Measurements from ENCODE around the gene SLC47A1. TPM values are rescaled to one million over a fixed set of nuclear protein-coding genes. Genes with fewer than 3 reads are reported as not detected.

Gene SLC47A1
- total RNA-seq, 1 donor from 2014 or later: 29.7 TPM

- intact Hi-C loops (cut with DNase I): no loop called here
- H3K4me1 ChIP-seq: peaks cover 31% of the 10 kb centered on the region
- no peak overlapping the region for H3K4me3 ChIP-seq
- H3K36me3 ChIP-seq: no peaks in the 10 kb centered on the region
- no peaks in the 10 kb centered on the region for H3K27me3 ChIP-seq
- H3K27ac ChIP-seq: peak overlapping the region; percentile 15
- TF ChIP-seq POLR2A (IDR thresholded peaks at IDR 0.05) (no peak), POLR2AphosphoS5 (IDR thresholded peaks at IDR 0.05; ENCODE audit: insufficient read depth in 1 of 2, low read depth in 1 of 2) (no peak)
- TF ChIP-seq, protein P1, sequence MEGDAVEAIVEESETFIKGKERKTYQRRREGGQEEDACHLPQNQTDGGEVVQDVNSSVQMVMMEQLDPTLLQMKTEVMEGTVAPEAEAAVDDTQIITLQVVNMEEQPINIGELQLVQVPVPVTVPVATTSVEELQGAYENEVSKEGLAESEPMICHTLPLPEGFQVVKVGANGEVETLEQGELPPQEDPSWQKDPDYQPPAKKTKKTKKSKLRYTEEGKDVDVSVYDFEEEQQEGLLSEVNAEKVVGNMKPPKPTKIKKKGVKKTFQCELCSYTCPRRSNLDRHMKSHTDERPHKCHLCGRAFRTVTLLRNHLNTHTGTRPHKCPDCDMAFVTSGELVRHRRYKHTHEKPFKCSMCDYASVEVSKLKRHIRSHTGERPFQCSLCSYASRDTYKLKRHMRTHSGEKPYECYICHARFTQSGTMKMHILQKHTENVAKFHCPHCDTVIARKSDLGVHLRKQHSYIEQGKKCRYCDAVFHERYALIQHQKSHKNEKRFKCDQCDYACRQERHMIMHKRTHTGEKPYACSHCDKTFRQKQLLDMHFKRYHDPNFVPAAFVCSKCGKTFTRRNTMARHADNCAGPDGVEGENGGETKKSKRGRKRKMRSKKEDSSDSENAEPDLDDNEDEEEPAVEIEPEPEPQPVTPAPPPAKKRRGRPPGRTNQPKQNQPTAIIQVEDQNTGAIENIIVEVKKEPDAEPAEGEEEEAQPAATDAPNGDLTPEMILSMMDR (IDR thresholded peaks at IDR 0.05): no peak
- no peaks in the 10 kb centered on the region for H3K9me3 ChIP-seq
- no peak for DNase-seq (ENCODE audit: extremely low spot score in 2 of 2)
Observed at GRCh38 chr17:19538095-19539039, 4.7 kb downstream of the SLC47A1 start.

DNA sequence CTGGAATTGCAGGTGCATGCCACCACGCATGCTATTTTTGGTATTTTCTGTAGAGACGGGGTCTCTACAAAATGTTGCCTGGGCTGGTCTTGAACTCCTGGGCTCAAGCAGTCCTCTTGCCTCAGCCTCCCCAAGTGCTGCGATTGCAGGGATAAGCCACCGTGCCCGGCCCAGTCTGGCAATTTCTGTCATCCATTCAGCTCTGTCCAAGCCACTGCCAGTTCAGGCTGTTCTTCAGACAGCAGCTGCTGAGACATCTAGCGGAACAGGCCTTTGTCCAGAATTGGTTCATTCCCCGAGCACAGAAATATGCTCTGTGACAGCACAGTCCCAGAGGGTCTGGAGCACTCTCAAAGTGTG is 5.4 kb downstream of the SLC47A1 start:
- Histone ChIP-seq H3K4me1 (peaks cover 31% of the 10 kb centered on the region), H3K27me3 (no peaks in the 10 kb centered on the region), H3K4me3 (no peak overlapping the region), H3K36me3 (no peaks in the 10 kb centered on the region), H3K27ac (peak overlapping the region; percentile 42), H3K9me3 (no peaks in the 10 kb centered on the region)
- intact Hi-C loops (cut with DNase I): no loop called here
- no peak for DNase-seq (ENCODE audit: extremely low spot score in 2 of 2)
- TF ChIP-seq POLR2A (IDR thresholded peaks at IDR 0.05): no peak

DNA sequence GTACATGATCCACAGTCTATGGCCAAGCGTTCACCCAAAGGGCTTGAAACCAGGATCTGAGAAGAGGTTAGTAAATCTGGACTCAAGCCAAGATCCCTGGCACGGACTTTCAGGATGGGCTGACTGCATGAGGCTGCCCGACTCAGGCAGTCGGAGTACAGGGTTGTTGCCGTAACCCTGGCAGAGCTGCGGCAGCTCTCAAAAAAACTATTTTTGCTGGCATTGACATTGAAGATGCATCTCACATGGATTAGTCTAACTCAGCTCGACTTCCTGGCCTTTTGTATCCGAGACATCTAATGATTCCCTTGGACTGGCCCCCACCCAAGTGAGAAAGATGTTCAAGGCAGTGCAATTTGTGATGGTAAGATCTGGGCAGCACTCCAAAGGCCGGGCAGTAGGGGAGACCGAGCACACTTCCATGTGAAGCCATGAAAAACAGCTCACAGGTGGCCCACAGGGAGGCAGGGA is 6.2 kb downstream of the SLC47A1 start:
- Histone ChIP-seq H3K4me3 (no peak overlapping the region), H3K27ac (peak overlapping the region; percentile 42), H3K36me3 (no peaks in the 10 kb centered on the region), H3K4me1 (peaks cover 25% of the 10 kb centered on the region), H3K27me3 (no peaks in the 10 kb centered on the region), H3K9me3 (no peaks in the 10 kb centered on the region)
- TF ChIP-seq, protein P1 (IDR thresholded peaks at IDR 0.05): no peak
- TF ChIP-seq POLR2AphosphoS5 (IDR thresholded peaks at IDR 0.05; ENCODE audit: insufficient read depth in 1 of 2, low read depth in 1 of 2): no peak
- TF ChIP-seq POLR2A (IDR thresholded peaks at IDR 0.05): no peak
- intact Hi-C loops (cut with DNase I): no loop called here
- no peak for DNase-seq (ENCODE audit: extremely low spot score in 2 of 2)

DNA sequence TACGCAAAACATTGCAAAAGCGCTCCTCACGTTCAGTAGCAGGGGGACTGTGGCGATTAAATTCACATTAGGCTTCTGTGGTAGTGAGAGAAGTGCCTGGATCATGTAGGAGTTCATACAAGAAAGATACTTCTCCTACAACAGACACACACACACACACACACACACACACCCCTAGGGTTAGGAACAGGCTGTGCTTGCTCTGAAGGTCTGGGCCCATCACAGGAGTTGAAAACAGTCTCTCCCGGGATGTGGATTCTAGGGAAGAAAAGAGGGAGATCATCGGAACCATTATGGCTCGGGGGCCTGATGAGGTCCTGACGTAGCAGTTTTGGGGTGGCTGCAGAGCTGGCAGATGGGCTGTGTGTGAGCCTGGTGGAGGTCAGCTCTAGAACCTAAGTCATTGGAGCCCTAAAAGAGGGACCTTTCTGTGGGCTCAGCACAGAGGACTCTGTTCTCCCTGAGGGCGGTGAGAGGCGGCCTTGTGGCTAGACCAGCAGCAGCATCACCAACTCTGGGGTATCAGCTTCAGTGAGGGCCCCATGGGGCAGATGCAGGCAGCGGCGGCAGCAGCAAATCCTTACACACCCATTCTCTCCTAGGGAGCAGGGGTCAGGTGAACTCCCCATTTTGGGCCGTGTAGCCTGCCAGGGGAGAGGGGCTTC is 7.2 kb downstream of the SLC47A1 start:
- no peak for DNase-seq (ENCODE audit: extremely low spot score in 2 of 2)

GRCh38 chr17:19541445-19541844 is 7.8 kb downstream of the SLC47A1 start:
- no peak for DNase-seq (ENCODE audit: extremely low spot score in 2 of 2)
- Histone ChIP-seq H3K27me3 (no peaks in the 10 kb centered on the region), H3K4me1 (peaks cover 16% of the 10 kb centered on the region), H3K9me3 (no peaks in the 10 kb centered on the region), H3K36me3 (no peaks in the 10 kb centered on the region), H3K27ac (no peak overlapping the region), H3K4me3 (no peak overlapping the region)
- intact Hi-C loops (cut with DNase I): no loop called here
- TF ChIP-seq POLR2A (IDR thresholded peaks at IDR 0.05) (no peak), POLR2AphosphoS5 (IDR thresholded peaks at IDR 0.05; ENCODE audit: insufficient read depth in 1 of 2, low read depth in 1 of 2) (no peak)
- TF ChIP-seq, protein P1 (IDR thresholded peaks at IDR 0.05): no peak

More for the DNA sequence above, 7.2 kb downstream of the SLC47A1 start:
- intact Hi-C loops (cut with DNase I): no loop called here
- no peaks in the 10 kb centered on the region for H3K9me3 ChIP-seq
- TF ChIP-seq, protein P1 (IDR thresholded peaks at IDR 0.05): no peak
- TF ChIP-seq POLR2A (IDR thresholded peaks at IDR 0.05) (no peak), POLR2AphosphoS5 (IDR thresholded peaks at IDR 0.05; ENCODE audit: insufficient read depth in 1 of 2, low read depth in 1 of 2) (no peak)
- H3K4me1 ChIP-seq: peaks cover 15% of the 10 kb centered on the region
- H3K27me3 ChIP-seq: no peaks in the 10 kb centered on the region
- H3K36me3 ChIP-seq: no peaks in the 10 kb centered on the region
- H3K4me3 ChIP-seq: no peak overlapping the region
- H3K27ac ChIP-seq: no peak overlapping the region

All from vagina (tissue), 2 donors.